ENCODE results near the gene LRRIQ4.

LRRIQ4 gene

DNA sequence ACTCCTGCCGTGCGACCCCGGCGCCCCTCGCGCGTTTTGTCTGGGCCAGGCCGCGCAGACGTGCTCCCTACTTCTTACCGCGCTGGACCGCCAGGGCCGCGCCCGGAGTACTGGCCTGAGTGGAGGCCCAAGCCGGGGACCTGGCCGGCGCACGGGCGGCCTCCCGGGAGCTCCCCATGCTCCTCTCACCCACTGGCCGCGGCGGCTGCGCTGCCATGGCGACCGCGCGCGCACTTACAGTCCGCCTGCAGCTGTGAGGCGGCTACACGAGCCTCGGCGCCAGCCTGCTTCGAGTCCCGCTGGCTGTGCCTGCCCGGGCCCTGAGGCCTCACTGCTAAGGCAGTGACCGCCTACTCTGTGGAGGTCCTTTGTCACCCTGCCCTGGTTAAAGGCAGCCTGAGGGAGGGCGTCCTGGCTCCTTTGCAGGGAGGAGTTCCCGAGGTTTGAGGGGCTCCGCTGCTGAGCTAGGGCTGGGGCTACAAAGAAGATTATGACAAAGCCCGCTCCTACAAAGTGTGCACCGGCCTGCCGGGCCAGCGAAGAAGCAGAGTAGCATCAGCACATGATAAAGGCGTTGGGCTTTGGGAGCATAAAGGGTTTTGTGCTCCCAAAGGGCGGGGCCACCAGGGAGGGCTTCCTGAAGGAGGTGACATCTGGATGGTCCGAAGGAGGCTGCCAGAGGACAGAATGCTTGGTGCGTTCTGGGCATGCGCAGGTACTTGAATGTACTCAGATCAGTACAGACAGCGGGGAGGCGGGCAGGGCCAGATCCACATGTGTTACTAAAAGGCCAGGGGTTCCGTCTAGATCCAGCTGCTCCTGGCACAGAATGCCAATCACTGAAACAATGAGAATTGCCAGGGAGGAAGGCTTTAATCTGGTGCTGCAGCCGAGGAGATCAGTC, at the start of gene LRRIQ4, which contains the start of gene LRRC34:
Gene LRRIQ4 (plus strand): TSS at position 539 of the 904 bp plus-strand sequence. CDS start 9,052 bp downstream, outside the sequence.
Gene LRRC34 (minus strand): TSS at position 573 of the 904 bp plus-strand sequence. CDS start 356 bp downstream, at position 217.
- in situ Hi-C loops (cut with MboI; ENCODE audit: low sequenced_read_pairs) = no loop called here

DNA sequence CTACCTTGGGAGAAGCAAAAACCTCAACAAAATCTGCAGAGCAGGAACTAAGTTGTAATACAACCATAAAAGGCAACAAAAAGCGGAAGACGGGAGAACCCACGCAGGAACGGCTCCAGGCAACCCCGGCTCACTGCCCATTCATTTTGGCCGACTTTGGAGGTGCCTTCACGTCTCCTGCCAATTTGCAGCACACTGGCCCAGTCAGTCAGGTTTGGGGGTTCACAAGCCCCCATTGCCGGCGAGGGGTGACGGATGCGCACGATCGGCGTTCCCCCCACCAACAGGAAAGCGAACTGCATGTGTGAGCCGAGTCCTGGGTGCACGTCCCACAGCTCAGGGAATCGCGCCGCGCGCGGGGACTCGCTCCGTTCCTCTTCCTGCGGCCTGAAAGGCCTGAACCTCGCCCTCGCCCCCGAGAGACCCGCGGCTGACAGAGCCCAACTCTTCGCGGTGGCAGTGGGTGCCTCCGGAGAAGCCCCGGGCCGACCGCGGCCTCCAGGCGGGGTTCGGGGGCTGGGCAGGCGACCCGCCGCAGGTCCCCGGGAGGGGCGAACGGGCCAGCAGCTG, 48.3 kb upstream of the LRRIQ4 start:
- in situ Hi-C loops (cut with MboI; ENCODE audit: low sequenced_read_pairs) = no loop called here

DNA sequence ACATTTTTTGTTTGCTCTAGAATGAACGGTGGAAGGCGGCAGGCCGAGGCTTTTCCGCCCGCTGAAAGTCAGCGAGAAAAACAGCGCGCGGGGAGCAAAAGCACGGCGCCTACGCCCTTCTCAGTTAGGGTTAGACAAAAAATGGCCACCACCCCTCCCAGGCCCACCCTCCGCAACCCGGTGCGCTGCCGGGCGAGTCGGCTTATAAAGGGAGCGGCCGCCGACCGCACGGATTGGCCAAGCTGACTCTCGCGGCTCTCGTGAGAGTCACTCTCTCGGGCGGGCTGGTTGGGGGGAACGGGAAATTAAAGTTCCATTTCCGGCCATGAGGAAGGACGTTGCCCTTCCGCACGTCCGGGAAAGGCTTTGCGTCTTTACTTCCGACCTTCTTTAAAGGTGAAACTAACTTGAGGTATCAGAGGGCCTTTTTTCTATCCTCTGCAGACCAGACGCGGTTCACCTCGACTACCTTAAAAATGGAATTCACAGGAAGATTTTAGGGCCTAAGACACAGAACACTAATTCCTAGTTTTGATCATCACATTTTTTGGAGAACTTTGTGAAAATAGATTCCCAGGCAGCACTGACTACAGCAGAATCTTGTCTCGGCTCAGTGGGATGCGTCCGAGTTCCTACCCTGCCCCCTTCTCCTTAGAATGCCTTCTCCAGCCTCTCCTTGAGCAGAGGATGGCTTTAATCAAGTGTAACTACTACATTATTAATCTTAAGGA, 47.6 kb upstream of the LRRIQ4 start, which contains the start of gene TERC:
Gene TERC (minus strand): TSS at position 179 of the 731 bp plus-strand sequence.
- in situ Hi-C loops (cut with MboI; ENCODE audit: low sequenced_read_pairs) = no loop called here

GRCh38 chr3:169769287-169770181, 43.1 kb upstream of the LRRIQ4 start, which contains the start of gene ACTRT3:
ACTRT3 (minus strand) TSS chr3:169769561; CDS start chr3:169769520, 41 bp downstream.
- in situ Hi-C loops (cut with MboI; ENCODE audit: low sequenced_read_pairs) = no loop called here

GRCh38 chr3:169771497-169772304, 41.0 kb upstream of the LRRIQ4 start:
- in situ Hi-C loops (cut with MboI; ENCODE audit: low sequenced_read_pairs) = no loop called here

DNA sequence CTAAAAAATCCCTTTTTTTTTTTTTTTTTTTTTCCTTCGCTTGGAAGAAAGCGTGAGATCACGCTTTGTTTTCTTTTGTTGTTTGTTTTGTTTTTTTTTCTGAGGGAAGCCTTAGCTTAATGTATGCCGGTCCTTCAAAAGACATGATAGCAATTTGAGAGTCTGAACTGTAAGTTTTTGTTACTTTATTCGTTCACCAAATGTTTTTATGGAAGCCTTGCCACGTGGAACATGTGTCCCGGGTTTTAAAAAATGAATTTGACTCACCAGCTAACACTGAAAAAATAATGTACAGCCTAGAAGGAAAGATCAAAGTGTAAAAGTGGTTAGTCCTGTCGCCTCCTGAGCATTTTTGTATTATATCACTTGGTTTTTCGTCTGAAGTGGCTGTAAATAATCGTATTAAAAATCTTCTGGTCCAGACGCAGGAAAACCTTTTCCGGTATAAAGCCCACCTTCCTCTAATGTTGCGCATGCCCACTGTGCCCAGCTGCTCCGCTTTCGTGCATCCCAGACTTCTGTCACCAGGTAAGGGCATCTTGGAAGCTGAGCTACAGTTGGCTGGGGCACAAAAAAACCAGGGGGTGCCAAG, 40.3 kb upstream of the LRRIQ4 start:
- in situ Hi-C loops (cut with MboI; ENCODE audit: low sequenced_read_pairs) = no loop called here

DNA sequence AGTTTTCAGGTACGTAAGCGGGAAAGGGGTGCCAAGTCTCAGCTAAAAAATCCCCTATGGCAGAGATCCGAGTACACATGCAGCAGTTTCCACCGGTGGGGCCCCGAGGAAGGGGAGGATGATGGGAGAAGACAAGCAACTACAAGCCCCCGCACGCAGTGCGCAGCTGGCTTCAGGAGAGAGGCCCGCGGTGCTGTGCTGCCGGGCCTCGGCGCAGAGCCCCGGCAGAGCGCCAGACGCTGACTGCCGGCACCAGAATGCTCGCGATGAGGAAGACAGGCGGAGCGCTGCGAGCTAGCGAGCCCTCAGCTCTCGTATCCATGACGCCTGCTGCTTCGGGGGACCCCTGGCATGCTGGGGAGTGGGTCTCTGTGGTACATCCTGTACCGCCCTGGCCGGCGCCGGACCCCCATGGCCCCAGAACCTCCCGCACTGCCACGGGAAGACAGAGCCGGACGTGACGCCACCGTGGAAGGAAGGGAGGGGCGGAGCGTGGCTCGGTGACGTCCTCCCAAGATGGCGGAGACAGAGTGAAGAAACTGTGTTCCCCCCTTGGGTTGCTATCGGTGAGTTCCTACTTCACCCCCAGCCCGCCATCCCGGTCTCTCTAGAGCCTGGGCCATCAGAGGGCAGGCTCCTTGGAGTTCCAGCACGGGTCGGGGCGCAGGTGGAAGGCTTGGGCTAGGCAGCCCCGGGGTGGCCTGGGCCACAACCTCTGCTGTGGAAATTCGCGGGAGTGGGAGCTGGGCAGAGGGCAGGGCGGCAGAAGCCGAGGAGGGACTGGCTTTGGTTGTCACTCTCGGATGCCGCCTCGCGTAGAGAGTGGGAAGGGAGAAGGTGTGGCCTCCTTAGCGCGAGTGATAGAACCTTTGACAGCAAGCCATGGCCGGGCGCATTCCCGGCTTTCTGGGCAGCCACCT, 39.5 kb upstream of the LRRIQ4 start, which contains the start of gene MYNN:
Gene MYNN (plus strand): TSS at position 500 of the 920 bp plus-strand sequence. CDS start 900 bp downstream, outside the sequence.
- in situ Hi-C loops (cut with MboI; ENCODE audit: low sequenced_read_pairs) = no loop called here

DNA sequence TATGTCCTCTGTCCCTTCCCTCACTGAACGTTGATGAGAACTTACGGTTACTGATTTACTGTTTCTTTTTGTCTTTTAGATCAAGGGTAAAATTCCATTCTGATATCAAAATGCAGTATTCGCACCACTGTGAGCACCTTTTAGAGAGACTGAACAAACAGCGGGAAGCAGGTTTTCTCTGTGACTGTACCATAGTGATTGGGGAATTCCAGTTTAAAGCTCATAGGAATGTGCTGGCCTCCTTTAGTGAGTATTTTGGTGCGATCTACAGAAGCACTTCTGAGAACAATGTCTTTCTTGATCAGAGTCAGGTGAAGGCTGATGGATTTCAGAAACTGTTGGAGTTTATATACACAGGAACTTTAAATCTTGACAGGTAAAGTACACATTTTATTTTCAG, 38.5 kb upstream of the LRRIQ4 start:
- in situ Hi-C loops (cut with MboI; ENCODE audit: low sequenced_read_pairs) = no loop called here

DNA sequence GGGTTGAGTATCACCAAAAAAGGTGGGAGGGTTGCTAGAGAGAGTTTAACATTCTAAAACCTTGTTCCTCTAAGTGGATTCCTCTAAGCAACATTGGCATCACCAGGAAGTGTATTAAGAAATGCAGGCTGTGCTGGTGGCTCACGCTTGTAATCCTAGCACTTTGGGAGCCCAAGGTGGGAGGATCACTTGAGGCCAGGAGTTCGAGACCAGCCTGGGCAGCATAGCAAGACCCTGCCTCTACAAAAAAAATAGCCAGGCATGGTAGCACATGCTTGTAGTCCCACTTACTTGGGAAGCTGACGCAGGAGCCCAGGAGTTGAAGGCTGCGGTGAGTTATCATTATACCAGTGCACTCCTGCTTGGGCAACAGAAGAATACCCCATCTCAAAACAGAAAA, 34.8 kb upstream of the LRRIQ4 start:
- in situ Hi-C loops (cut with MboI; ENCODE audit: low sequenced_read_pairs) = no loop called here

DNA sequence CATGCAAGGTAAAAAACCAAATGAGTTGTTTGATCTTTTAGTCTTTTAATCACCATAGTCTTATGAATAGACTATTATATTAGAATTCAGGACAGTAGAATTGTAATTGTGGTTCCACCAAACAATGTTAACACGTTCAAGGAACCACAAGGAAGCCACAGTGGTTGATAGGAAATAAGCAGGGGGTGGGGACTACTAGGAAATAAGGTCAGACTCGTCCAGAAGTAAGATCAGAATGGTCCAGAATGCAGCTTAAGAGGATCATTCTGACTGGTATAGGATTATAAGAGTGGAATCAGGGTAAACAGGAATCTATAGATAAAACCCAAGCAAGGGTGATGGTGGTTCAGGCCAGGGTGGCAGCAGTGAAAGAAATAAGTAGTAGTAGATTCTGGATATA, 31.9 kb upstream of the LRRIQ4 start:
- in situ Hi-C loops (cut with MboI; ENCODE audit: low sequenced_read_pairs) = no loop called here

GRCh38 chr3:169781209-169781855, 31.3 kb upstream of the LRRIQ4 start:
- in situ Hi-C loops (cut with MboI; ENCODE audit: low sequenced_read_pairs) = no loop called here

GRCh38 chr3:169787120-169787519, 25.6 kb upstream of the LRRIQ4 start:
- in situ Hi-C loops (cut with MboI; ENCODE audit: low sequenced_read_pairs) = no loop called here

DNA sequence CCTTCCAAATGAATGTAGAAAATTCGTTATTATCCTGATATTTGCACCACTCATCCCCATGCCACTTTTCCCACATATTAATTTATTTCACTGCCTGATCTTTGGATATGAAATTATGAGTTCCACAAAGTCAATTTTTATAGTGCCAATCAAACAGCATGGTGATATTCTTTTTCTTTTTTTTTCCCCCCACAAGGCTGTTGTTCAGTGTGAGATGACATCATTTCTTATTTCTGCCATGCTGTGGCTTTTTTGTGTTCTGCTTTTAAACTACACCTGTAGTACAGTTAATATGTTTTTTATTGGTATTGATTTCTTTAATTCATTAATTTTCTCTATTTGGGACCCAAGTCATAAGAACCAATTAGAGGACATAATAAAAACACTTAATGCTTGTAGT, 24.9 kb upstream of the LRRIQ4 start:
- in situ Hi-C loops (cut with MboI; ENCODE audit: low sequenced_read_pairs) = no loop called here

DNA sequence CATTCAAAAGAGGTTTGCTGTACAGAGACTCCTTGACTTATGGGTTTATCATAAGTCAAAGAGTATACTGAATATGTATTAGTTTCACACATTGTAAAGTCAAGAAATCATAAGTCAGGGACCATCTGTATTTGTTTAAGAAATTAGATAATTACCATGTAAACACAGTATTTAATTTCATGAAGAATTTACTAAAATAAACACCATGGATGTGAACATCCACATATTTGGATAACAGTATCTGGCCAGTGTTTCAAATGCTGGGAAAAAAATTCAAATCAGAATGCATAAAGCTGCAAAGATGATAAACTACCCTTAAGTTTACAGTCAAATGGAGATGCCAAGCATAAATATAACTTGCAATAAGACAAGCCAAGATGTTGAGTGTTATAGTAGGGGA, 22.5 kb upstream of the LRRIQ4 start:
- in situ Hi-C loops (cut with MboI; ENCODE audit: low sequenced_read_pairs) = no loop called here

GRCh38 chr3:169790687-169791429, 21.8 kb upstream of the LRRIQ4 start:
- in situ Hi-C loops (cut with MboI; ENCODE audit: low sequenced_read_pairs) = no loop called here

- in situ Hi-C loops (cut with MboI; ENCODE audit: low sequenced_read_pairs) = no loop called here
These were observed 20.3 kb upstream of the LRRIQ4 start for GRCh38 chr3:169792359-169792758.

DNA sequence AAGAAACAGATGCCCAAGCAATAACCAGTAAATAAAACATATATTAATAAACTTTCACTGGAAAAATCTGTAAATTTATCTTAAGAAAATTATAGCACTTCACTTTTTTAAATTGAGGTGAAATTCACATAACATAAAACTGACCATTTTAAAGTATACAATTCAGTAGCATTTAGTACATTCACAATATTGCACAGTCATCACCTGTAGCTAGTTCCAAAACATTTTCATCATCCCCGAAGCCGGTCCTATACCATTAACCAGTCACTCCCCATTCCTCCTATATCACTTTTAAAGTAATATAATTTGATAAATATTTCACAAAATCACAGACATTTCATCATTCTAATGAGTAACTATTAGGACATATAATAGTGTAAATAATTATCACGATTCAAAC, 8.0 kb upstream of the LRRIQ4 start:
- in situ Hi-C loops (cut with MboI; ENCODE audit: low sequenced_read_pairs) = no loop called here

Data from HL-60/S4 (cell line).